ENCODE results near the gene FAM171A1. TPM values are rescaled to one million over a fixed set of nuclear protein-coding genes. Genes with fewer than 3 reads are reported as not detected.

FAM171A1 gene
- total and polyA plus RNA-seq, 2 donors (not counting 1 experiment from before 2014, with no cell fraction given): 0.09 TPM; not detected in 1

- intact Hi-C loops (cut with micrococcal nuclease): no loop called here
- Mint-ChIP-seq H3K4me1 (peaks cover 9% of the 10 kb centered on the region), H3K27ac (no peak overlapping the region), H3K27me3 (peaks cover 22% of the 10 kb centered on the region), H3K4me3 (peak overlapping the region; percentile 38), H3K9me3 (ENCODE audit: insufficient read depth) (no peaks in the 10 kb centered on the region)
- no peaks in the 10 kb centered on the region for H3K79me2 ChIP-seq (ENCODE audit: control insufficient read depth, insufficient read depth, low read length)
- peaks cover 0 to 5% (median 0%) of the 10 kb centered on the region in 3 donors for H3K9me3 ChIP-seq (ENCODE audit: control extremely low read depth in 1 of 3, control insufficient read depth in 2 of 3, insufficient read depth in 1 of 3, low read length in 2 of 3)
- no peak for TF ChIP-seq EZH2 (IDR thresholded peaks at IDR 0.05; ENCODE audit: borderline replicate concordance, insufficient read depth, low read depth, low read length, poor library complexity, severe bottlenecking)
- no peak for TF ChIP-seq CTCF (IDR thresholded peaks at IDR 0.05)
- WGBS (ENCODE audit: insufficient coverage): 36% methylated on average over 12 of the region's 16 CpGs
- peak overlapping the region; percentile 7 for H2AFZ ChIP-seq (ENCODE audit: insufficient read depth, low read depth, low read length, poor library complexity, severe bottlenecking)
- POLR2A ChIA-PET: no interaction called here
- no peaks in the 10 kb centered on the region for H4K20me1 ChIP-seq (ENCODE audit: control insufficient read depth, insufficient read depth, low read length, poor library complexity, severe bottlenecking)
- CTCF ChIA-PET: no interaction called here
- H3K4me2 ChIP-seq (replicated peaks; ENCODE audit: low read depth, low read length, poor library complexity, severe bottlenecking): peak overlapping the region; percentile 31
- ATAC-seq (ENCODE audit: low read depth): no peak
- no peak overlapping the region for H3K9ac ChIP-seq (ENCODE audit: low read length)
- H3K4me3 ChIP-seq (ENCODE audit: control extremely low read depth in 1 of 5, extremely low read depth in 1 of 5, insufficient read depth in 1 of 5, low read depth in 2 of 5, low read length in 4 of 5): peak overlapping the region in 1 of 5 experiments; percentile 51
- no peak overlapping the region for H3K27ac ChIP-seq (ENCODE audit: low read length in 2 of 2)
- H3K27me3 ChIP-seq (replicated peaks in 1 of 4; ENCODE audit: control extremely low read depth in 1 of 4, control insufficient read depth in 3 of 4, insufficient read depth in 4 of 4, low read length in 3 of 4): peaks cover 0 to 4% (median 0%) of the 10 kb centered on the region in 4 experiments
- H3K4me1 ChIP-seq (ENCODE audit: control insufficient read depth in 2 of 2, insufficient read depth in 2 of 2, low read length in 2 of 2): peaks cover 6 to 13% of the 10 kb centered on the region in 2 donors
- no peak for DNase-seq
- no peaks in the 10 kb centered on the region for H3K36me3 ChIP-seq (replicated peaks in 1 of 2; ENCODE audit: control extremely low read depth in 1 of 2, control insufficient read depth in 1 of 2, extremely low read depth in 1 of 2, insufficient read depth in 2 of 2, low read length in 1 of 2)
Observed at GRCh38 chr10:15253951-15254807, 116.9 kb downstream of the FAM171A1 start.

GRCh38 chr10:15252396-15252795, 118.7 kb downstream of the FAM171A1 start:
- 99% methylated on average over 7 of the region's 11 CpGs for WGBS (ENCODE audit: insufficient coverage)
- ChIA-PET CTCF (no interaction called here), POLR2A (no interaction called here)

More at GRCh38 chr10:15252396-15252795, 118.7 kb downstream of the FAM171A1 start:
- H3K9me3 ChIP-seq (ENCODE audit: control extremely low read depth in 1 of 3, control insufficient read depth in 2 of 3, insufficient read depth in 1 of 3, low read length in 2 of 3): peaks cover 0 to 5% (median 0%) of the 10 kb centered on the region in 3 donors
- H2AFZ ChIP-seq (ENCODE audit: insufficient read depth, low read depth, low read length, poor library complexity, severe bottlenecking): no peak overlapping the region
- no peaks in the 10 kb centered on the region for H3K79me2 ChIP-seq (ENCODE audit: control insufficient read depth, insufficient read depth, low read length)
- peaks cover 0 to 4% (median 0%) of the 10 kb centered on the region in 4 experiments for H3K27me3 ChIP-seq (replicated peaks in 1 of 4; ENCODE audit: control extremely low read depth in 1 of 4, control insufficient read depth in 3 of 4, insufficient read depth in 4 of 4, low read length in 3 of 4)
- intact Hi-C loops (cut with micrococcal nuclease): no loop called here
- Mint-ChIP-seq H3K9me3 (ENCODE audit: insufficient read depth) (no peaks in the 10 kb centered on the region), H3K27ac (no peak overlapping the region), H3K27me3 (peaks cover 22% of the 10 kb centered on the region), H3K4me1 (peaks cover 9% of the 10 kb centered on the region), H3K4me3 (no peak overlapping the region)
- H3K4me2 ChIP-seq (replicated peaks; ENCODE audit: low read depth, low read length, poor library complexity, severe bottlenecking): no peak overlapping the region
- no peak overlapping the region for H3K9ac ChIP-seq (ENCODE audit: low read length)
- no peak overlapping the region for H3K4me3 ChIP-seq (ENCODE audit: control extremely low read depth in 1 of 5, extremely low read depth in 1 of 5, insufficient read depth in 1 of 5, low read depth in 2 of 5, low read length in 4 of 5)
- TF ChIP-seq EZH2 (IDR thresholded peaks at IDR 0.05; ENCODE audit: borderline replicate concordance, insufficient read depth, low read depth, low read length, poor library complexity, severe bottlenecking) (no peak), CTCF (IDR thresholded peaks at IDR 0.05) (no peak)
- DNase-seq (no peak), ATAC-seq (ENCODE audit: low read depth) (no peak)
- no peaks in the 10 kb centered on the region for H3K36me3 ChIP-seq (replicated peaks in 1 of 2; ENCODE audit: control extremely low read depth in 1 of 2, control insufficient read depth in 1 of 2, extremely low read depth in 1 of 2, insufficient read depth in 2 of 2, low read length in 1 of 2)
- H3K4me1 ChIP-seq (ENCODE audit: control insufficient read depth in 2 of 2, insufficient read depth in 2 of 2, low read length in 2 of 2): peaks cover 6 to 13% of the 10 kb centered on the region in 2 donors
- no peaks in the 10 kb centered on the region for H4K20me1 ChIP-seq (ENCODE audit: control insufficient read depth, insufficient read depth, low read length, poor library complexity, severe bottlenecking)
- H3K27ac ChIP-seq (ENCODE audit: low read length in 2 of 2): no peak overlapping the region
